ENCODE data around the gene MRPL10.

MRPL10 gene

GRCh38 chr17:47813077-47813476 is 18.3 kb downstream of the MRPL10 start:
- H3K4me2 ChIP-seq (ENCODE audit: low read depth, low read length, poor library complexity, severe bottlenecking), result no peak overlapping the region
- no peaks in the 10 kb centered on the region for H4K20me1 ChIP-seq (ENCODE audit: low read depth, low read length)
- H3F3A ChIP-seq (ENCODE audit: insufficient read depth), result no peaks in the 10 kb centered on the region
- no peaks in the 10 kb centered on the region for H3K9me3 ChIP-seq (ENCODE audit: insufficient read depth, low read length)
- H2AFZ ChIP-seq (ENCODE audit: low read depth, low read length, severe bottlenecking), result no peak overlapping the region
- no peak overlapping the region for H3K4me3 ChIP-seq (ENCODE audit: insufficient read depth, low read length, poor library complexity, severe bottlenecking)
- H3K27ac ChIP-seq (ENCODE audit: low read depth, low read length), result no peak overlapping the region
- H3K9me2 ChIP-seq (replicated peaks; ENCODE audit: insufficient read depth, low read length), result no peaks in the 10 kb centered on the region
- no peaks in the 10 kb centered on the region for H3K27me3 ChIP-seq (ENCODE audit: low read length)
- H3K9ac ChIP-seq (ENCODE audit: low read length), result no peak overlapping the region
- no peaks in the 10 kb centered on the region for H3K36me3 ChIP-seq (ENCODE audit: low read length)
- H3K79me2 ChIP-seq (ENCODE audit: insufficient read depth, low read length), result no peaks in the 10 kb centered on the region
- TF ChIP-seq EZH2phosphoT487 (conservative IDR thresholded peaks at IDR 0.05; ENCODE audit: low read length), result no peak
- TF ChIP-seq, protein P1, sequence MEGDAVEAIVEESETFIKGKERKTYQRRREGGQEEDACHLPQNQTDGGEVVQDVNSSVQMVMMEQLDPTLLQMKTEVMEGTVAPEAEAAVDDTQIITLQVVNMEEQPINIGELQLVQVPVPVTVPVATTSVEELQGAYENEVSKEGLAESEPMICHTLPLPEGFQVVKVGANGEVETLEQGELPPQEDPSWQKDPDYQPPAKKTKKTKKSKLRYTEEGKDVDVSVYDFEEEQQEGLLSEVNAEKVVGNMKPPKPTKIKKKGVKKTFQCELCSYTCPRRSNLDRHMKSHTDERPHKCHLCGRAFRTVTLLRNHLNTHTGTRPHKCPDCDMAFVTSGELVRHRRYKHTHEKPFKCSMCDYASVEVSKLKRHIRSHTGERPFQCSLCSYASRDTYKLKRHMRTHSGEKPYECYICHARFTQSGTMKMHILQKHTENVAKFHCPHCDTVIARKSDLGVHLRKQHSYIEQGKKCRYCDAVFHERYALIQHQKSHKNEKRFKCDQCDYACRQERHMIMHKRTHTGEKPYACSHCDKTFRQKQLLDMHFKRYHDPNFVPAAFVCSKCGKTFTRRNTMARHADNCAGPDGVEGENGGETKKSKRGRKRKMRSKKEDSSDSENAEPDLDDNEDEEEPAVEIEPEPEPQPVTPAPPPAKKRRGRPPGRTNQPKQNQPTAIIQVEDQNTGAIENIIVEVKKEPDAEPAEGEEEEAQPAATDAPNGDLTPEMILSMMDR (IDR thresholded peaks at IDR 0.05; ENCODE audit: insufficient read depth, low read length, poor library complexity, severe bottlenecking), result no peak

DNA sequence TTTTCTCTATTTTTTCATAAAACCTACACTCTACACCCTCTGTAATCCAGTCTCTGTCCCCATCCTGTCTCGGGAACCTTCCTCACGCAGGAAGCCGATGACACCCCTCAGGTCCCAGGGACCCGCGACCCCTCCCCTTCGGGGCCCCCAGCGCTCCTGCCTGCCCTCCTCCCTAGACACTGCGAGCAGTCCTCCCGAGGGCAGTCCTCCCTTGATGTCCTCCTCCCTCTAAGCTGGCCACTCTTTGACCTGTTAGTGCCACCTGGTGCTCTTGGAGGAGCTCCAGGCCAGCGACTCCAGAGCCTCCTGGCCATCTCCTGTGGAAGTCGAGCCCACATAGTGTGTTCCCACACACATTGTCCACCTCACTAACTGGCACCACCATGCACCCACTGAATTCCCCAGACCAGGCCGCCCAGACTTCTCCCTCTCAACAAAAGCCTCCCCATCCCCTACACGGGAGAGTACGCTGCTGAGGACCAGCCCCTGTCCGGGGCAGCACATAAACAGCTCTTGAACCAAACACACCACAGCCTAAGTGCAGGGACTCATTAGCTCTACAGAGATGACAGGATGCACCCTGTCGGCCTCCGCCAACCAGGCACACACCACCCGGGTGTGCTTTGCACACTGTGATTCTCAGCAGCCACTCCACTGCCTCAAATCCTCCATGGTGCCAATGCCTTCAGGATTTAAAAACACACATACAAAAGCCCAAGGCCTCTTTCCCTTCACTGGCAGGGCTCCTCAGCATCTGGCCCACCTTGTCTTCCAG is 19.0 kb downstream of the MRPL10 start:
- H3K27me3 ChIP-seq (ENCODE audit: low read length), result no peaks in the 10 kb centered on the region
- H2AFZ ChIP-seq (ENCODE audit: low read depth, low read length, severe bottlenecking), result no peak overlapping the region
- no peaks in the 10 kb centered on the region for H3K79me2 ChIP-seq (ENCODE audit: insufficient read depth, low read length)
- no peaks in the 10 kb centered on the region for H3K9me3 ChIP-seq (ENCODE audit: insufficient read depth, low read length)
- H3K36me3 ChIP-seq (ENCODE audit: low read length), result no peaks in the 10 kb centered on the region
- no peaks in the 10 kb centered on the region for H4K20me1 ChIP-seq (ENCODE audit: low read depth, low read length)
- H3F3A ChIP-seq (ENCODE audit: insufficient read depth), result no peaks in the 10 kb centered on the region
- H3K9ac ChIP-seq (ENCODE audit: low read length), result no peak overlapping the region
- no peak overlapping the region for H3K4me3 ChIP-seq (ENCODE audit: insufficient read depth, low read length, poor library complexity, severe bottlenecking)
- no peak overlapping the region for H3K27ac ChIP-seq (ENCODE audit: low read depth, low read length)
- no peak for TF ChIP-seq EZH2phosphoT487 (conservative IDR thresholded peaks at IDR 0.05; ENCODE audit: low read length)
- H3K9me2 ChIP-seq (replicated peaks; ENCODE audit: insufficient read depth, low read length), result no peaks in the 10 kb centered on the region
- no peak overlapping the region for H3K4me2 ChIP-seq (ENCODE audit: low read depth, low read length, poor library complexity, severe bottlenecking)

DNA sequence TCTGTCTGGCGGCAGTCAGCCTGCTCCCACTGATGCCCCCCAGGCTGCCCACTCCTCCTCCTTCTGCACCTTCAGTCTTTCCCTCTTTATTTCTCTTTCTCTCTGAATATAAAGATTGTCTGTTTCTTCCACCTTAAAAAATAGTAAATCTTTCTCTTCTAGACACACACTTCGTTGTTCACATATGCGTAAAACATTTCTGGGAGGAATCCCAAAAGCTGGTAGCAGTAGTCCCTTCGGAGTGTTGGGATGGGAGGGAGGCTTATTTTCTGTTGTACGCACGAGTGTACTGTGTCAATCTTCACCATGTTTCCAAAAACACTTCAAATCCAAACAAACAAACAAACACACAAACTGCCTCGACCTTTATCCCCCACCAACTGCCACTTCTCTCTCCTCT is 19.6 kb downstream of the MRPL10 start:
- Histone ChIP-seq H4K20me1 (ENCODE audit: low read depth, low read length) (no peaks in the 10 kb centered on the region), H3K9me2 (replicated peaks; ENCODE audit: insufficient read depth, low read length) (no peaks in the 10 kb centered on the region), H3K79me2 (ENCODE audit: insufficient read depth, low read length) (no peaks in the 10 kb centered on the region), H3K27me3 (ENCODE audit: low read length) (no peaks in the 10 kb centered on the region), H3K27ac (ENCODE audit: low read depth, low read length) (no peak overlapping the region), H2AFZ (ENCODE audit: low read depth, low read length, severe bottlenecking) (no peak overlapping the region), H3K9ac (ENCODE audit: low read length) (no peak overlapping the region), H3K4me2 (ENCODE audit: low read depth, low read length, poor library complexity, severe bottlenecking) (no peak overlapping the region), H3K9me3 (ENCODE audit: insufficient read depth, low read length) (no peaks in the 10 kb centered on the region), H3K4me3 (ENCODE audit: insufficient read depth, low read length, poor library complexity, severe bottlenecking) (no peak overlapping the region), H3F3A (ENCODE audit: insufficient read depth) (no peaks in the 10 kb centered on the region), H3K36me3 (ENCODE audit: low read length) (no peaks in the 10 kb centered on the region)
- TF ChIP-seq, protein P1 (IDR thresholded peaks at IDR 0.05; ENCODE audit: insufficient read depth, low read length, poor library complexity, severe bottlenecking), result no peak
- TF ChIP-seq EZH2phosphoT487 (conservative IDR thresholded peaks at IDR 0.05; ENCODE audit: low read length), result no peak

DNA sequence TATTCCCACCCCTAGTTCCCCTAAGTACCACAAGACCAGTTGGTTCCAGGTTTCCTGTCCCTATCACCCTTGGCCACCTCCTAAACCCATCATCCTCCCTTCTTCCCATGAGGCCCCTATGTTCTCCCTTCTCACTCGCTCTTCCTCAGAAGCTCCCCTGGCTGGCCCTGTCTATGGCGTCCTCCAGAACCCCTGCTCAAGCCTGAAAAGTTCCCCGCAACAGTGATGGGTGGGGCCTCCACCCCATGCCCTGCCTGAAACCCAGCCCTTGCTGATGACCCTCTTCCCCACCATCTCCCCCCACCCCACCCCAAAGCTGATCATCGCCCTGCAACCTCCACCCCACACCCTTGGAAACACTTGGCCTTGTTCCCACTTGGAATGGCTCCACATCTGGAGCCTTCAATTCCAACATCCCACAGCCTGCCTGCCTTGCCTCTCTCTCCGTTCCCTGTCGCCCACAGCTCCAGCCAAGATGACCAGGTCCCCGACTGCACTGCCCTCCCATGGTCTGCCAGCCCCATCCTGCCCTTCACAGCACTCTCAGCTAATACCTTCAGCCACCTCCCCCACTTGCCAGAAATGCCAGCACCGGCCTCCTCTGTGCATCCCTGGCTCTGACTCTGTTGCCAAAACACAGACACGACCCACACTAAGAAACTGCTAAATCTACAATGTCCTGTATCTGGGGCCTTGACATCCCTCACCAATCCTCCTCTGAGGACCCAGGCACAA is 20.3 kb downstream of the MRPL10 start:
- no peak overlapping the region for H3K4me2 ChIP-seq (ENCODE audit: low read depth, low read length, poor library complexity, severe bottlenecking)
- H2AFZ ChIP-seq (ENCODE audit: low read depth, low read length, severe bottlenecking), result no peak overlapping the region
- no peaks in the 10 kb centered on the region for H3K27me3 ChIP-seq (ENCODE audit: low read length)
- H3K9me2 ChIP-seq (replicated peaks; ENCODE audit: insufficient read depth, low read length), result no peaks in the 10 kb centered on the region
- no peaks in the 10 kb centered on the region for H3F3A ChIP-seq (ENCODE audit: insufficient read depth)
- H3K9me3 ChIP-seq (ENCODE audit: insufficient read depth, low read length), result no peaks in the 10 kb centered on the region
- H3K4me3 ChIP-seq (ENCODE audit: insufficient read depth, low read length, poor library complexity, severe bottlenecking), result no peak overlapping the region
- no peak overlapping the region for H3K9ac ChIP-seq (ENCODE audit: low read length)
- no peaks in the 10 kb centered on the region for H4K20me1 ChIP-seq (ENCODE audit: low read depth, low read length)
- H3K79me2 ChIP-seq (ENCODE audit: insufficient read depth, low read length), result no peaks in the 10 kb centered on the region
- no peaks in the 10 kb centered on the region for H3K36me3 ChIP-seq (ENCODE audit: low read length)
- no peak overlapping the region for H3K27ac ChIP-seq (ENCODE audit: low read depth, low read length)
- TF ChIP-seq, protein P1 (IDR thresholded peaks at IDR 0.05; ENCODE audit: insufficient read depth, low read length, poor library complexity, severe bottlenecking), result no peak
- no peak for TF ChIP-seq EZH2phosphoT487 (conservative IDR thresholded peaks at IDR 0.05; ENCODE audit: low read length)

Data from SU-DHL-6 (cell line).